Subcutaneous abdominal adipose tissue (tissue), 5 donors: Measurements from ENCODE around the gene ABCA2.
"Not testable (repeated sequence)": the region's sequence is repeated elsewhere in the genome, so short reads cannot be mapped to it uniquely, and the experiment has no call there.

ENCODE experiments used
- H3K27ac ChIP-seq: one replicate; pipeline ENCODE4 v1.7.0; 2013; ENCODE audit warnings: low read depth, mild to moderate bottlenecking, inconsistent platforms, low read length, moderate library complexity
- H3K27me3 ChIP-seq, 5 donors: one replicate each; pipeline ENCODE4 v1.7.0; 2013; ENCODE audit warnings: low read length in 5 of 5, inconsistent platforms in 1 of 5; ENCODE audit not compliant: control insufficient read depth in 5 of 5, insufficient read depth in 4 of 5
- H3K36me3 ChIP-seq, 5 donors: one replicate each; pipeline ENCODE4 v1.7.0; 2013; ENCODE audit warnings: low read length in 5 of 5; ENCODE audit not compliant: control insufficient read depth in 5 of 5, insufficient read depth in 5 of 5
- H3K4me1 ChIP-seq, 5 donors: one replicate each; pipeline ENCODE4 v1.7.0; 2013; ENCODE audit warnings: low read length in 5 of 5, mild to moderate bottlenecking in 3 of 5, moderate library complexity in 1 of 5; ENCODE audit not compliant: control insufficient read depth in 5 of 5, insufficient read depth in 5 of 5
- H3K4me3 ChIP-seq, 5 donors: one replicate each; pipeline ENCODE4 v1.7.0; 2013; ENCODE audit warnings: low read length in 5 of 5, low read depth in 1 of 5
- H3K9ac ChIP-seq, 5 donors: one replicate each; pipeline ENCODE4 v1.7.0; 2013; ENCODE audit warnings: low read length in 5 of 5, mild to moderate bottlenecking in 4 of 5, moderate library complexity in 3 of 5
- H3K9me3 ChIP-seq, 5 donors: one replicate each; pipeline ENCODE4 v1.7.0; 2013; ENCODE audit warnings: low read length in 5 of 5; ENCODE audit not compliant: control insufficient read depth in 5 of 5
- donor health status: healthy.
- donor health status: healthy.
- donor health status: healthy.
- donor health status: healthy.
- donor health status: healthy.

Gene ABCA2

DNA sequence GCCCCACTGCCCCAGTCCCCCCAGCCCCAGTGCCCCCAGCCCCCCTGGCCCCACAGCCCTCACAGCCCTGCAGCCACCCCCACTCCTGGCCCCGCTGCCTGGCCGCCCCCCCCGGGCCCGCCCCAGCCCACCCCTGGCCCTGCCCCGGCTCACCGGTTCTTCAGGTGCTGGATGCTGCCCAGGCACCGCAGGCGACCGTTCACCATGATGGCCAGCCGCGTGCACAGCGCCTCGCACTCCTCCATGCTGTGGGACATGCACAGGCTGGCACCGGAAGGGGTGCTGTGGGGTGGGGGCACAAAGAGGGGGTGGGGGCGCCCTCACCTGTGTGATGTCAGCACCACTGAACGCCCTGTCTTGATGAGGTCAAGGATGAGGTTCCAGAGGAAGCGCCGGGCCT lies 18.8 kb downstream of the ABCA2 start:
- H3K4me3 ChIP-seq, result no peak overlapping the region
- H3K27me3 ChIP-seq, result no peaks in the 10 kb centered on the region
- H3K36me3 ChIP-seq, result peaks cover 0 to 56% (median 39%) of the 10 kb centered on the region in 5 donors
- H3K9me3 ChIP-seq, result peaks cover 0 to 3% (median 0%) of the 10 kb centered on the region in 5 donors
- H3K27ac ChIP-seq, result no peak overlapping the region
- no peak overlapping the region for H3K9ac ChIP-seq
- no peaks in the 10 kb centered on the region for H3K4me1 ChIP-seq

- no peaks in the 10 kb centered on the region for H3K27me3 ChIP-seq
- H3K4me3 ChIP-seq, result no peak overlapping the region
- peaks cover 0 to 3% (median 0%) of the 10 kb centered on the region in 5 donors for H3K9me3 ChIP-seq
- no peak overlapping the region for H3K9ac ChIP-seq
- no peaks in the 10 kb centered on the region for H3K4me1 ChIP-seq
- peaks cover 0 to 47% (median 32%) of the 10 kb centered on the region in 5 donors for H3K36me3 ChIP-seq
- H3K27ac ChIP-seq, result no peak overlapping the region
Measured at GRCh38 chr9:137008312-137008711, 19.7 kb downstream of the ABCA2 start.

GRCh38 chr9:137007816-137008270 lies 20.2 kb downstream of the ABCA2 start:
- no peak overlapping the region for H3K4me3 ChIP-seq

GRCh38 chr9:137007108-137007815 lies 20.8 kb downstream of the ABCA2 start:
- no peak overlapping the region for H3K27ac ChIP-seq
- no peaks in the 10 kb centered on the region for H3K4me1 ChIP-seq
- H3K4me3 ChIP-seq, result no peak overlapping the region
- H3K9ac ChIP-seq, result no peak overlapping the region
- no peaks in the 10 kb centered on the region for H3K27me3 ChIP-seq
- H3K9me3 ChIP-seq, result peaks cover 0 to 3% (median 0%) of the 10 kb centered on the region in 5 donors
- peaks cover 0 to 38% (median 25%) of the 10 kb centered on the region in 5 donors for H3K36me3 ChIP-seq

More at GRCh38 chr9:137007816-137008270, 20.2 kb downstream of the ABCA2 start:
- H3K9me3 ChIP-seq, result peaks cover 0 to 3% (median 0%) of the 10 kb centered on the region in 5 donors
- H3K27me3 ChIP-seq, result no peaks in the 10 kb centered on the region
- H3K4me1 ChIP-seq, result no peaks in the 10 kb centered on the region
- H3K36me3 ChIP-seq, result peaks cover 0 to 44% (median 30%) of the 10 kb centered on the region in 5 donors
- no peak overlapping the region for H3K9ac ChIP-seq
- H3K27ac ChIP-seq, result no peak overlapping the region

DNA sequence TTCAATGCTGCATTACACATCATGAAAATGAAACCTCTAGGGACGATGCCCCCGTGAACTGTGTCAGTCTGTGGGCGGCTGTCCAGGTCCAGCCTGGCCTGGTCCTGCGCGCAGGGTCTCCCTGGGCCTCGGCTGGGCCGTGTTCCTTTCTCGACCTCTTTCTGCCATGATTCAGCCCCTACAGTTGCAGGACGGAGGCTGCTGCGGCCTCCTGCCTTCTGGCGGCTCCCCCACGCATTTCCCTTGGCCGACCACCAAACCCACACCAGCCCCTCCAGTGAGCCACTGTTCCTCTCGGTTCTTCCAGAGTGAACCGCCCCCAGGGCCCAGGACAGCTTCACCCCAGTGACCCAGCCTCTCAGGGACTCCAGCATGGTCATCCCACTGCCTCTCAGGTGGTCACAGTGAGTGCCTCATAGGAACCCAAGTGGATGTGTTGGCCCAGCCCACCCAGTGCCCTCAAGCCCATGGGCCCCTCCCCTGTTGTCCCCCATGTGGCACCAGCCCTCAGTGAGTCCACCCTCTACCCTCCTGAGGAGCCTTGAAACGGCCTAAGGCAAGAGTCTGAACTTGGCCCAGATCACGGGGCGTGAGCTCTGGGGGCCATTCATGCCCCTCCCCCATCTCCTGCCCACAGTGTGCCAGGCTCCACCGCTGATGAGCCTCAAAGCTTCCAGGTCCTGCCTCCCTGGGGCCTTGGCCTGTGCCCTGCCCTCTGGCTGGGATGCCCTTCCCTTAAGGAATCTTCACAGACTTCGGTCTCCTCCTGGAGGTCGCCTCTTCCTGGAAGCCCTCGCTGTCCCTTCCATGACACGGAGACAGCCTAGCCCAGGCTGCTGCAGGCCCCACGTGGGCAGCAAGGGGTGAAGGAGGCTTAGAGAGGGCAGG lies 21.7 kb downstream of the ABCA2 start:
- H3K4me1 ChIP-seq, result peaks cover 0 to 3% (median 0%) of the 10 kb centered on the region in 5 donors
- no peak overlapping the region for H3K27ac ChIP-seq

GRCh38 chr9:137004285-137004684 lies 23.8 kb downstream of the ABCA2 start:
- peaks cover 0 to 16% (median 9%) of the 10 kb centered on the region in 5 donors for H3K36me3 ChIP-seq
- H3K27me3 ChIP-seq, H3K9ac ChIP-seq, H3K4me3 ChIP-seq, H3K9me3 ChIP-seq, H3K27ac ChIP-seq: not testable (repeated sequence)
- peaks cover 0 to 13% (median 5%) of the 10 kb centered on the region in 5 donors for H3K4me1 ChIP-seq

More for the DNA sequence above, 21.7 kb downstream of the ABCA2 start:
- H3K9me3 ChIP-seq, result peaks cover 0 to 3% (median 0%) of the 10 kb centered on the region in 5 donors
- H3K9ac ChIP-seq, result no peak overlapping the region
- no peak overlapping the region for H3K4me3 ChIP-seq
- no peaks in the 10 kb centered on the region for H3K27me3 ChIP-seq
- peaks cover 0 to 30% (median 17%) of the 10 kb centered on the region in 5 donors for H3K36me3 ChIP-seq

DNA sequence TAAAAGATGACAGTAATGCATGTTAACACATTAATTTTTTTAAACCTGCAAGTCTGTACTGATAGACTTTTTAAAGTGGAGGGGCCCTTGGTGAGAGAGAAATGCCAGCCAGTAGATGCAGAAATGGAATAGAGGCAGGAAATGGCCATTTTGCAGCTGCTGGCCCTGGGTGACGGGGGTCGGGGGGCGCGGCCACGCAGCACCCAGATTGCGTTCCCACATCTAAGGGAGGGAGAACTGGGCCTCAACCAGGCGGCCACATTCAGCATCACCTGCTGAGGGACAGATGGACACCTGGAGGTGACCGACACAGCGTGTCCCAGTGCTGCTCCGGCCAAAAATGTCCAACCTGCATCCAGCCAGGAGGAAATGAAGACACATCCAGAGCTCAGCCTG lies 25.4 kb downstream of the ABCA2 start:
- Histone ChIP-seq H3K36me3 (peaks cover 0 to 4% (median under 1%) of the 10 kb centered on the region in 5 donors), H3K4me3 (no peak overlapping the region), H3K9me3 (peaks cover 0 to 3% (median 0%) of the 10 kb centered on the region in 5 donors)

GRCh38 chr9:137001857-137002645 lies 26.0 kb downstream of the ABCA2 start:
- Histone ChIP-seq H3K27ac (no peak overlapping the region), H3K4me1 (peaks cover 0 to 13% (median 5%) of the 10 kb centered on the region in 5 donors), H3K27me3 (peaks cover 0 to 6% (median 1%) of the 10 kb centered on the region in 5 donors), H3K9ac (no peak overlapping the region), H3K9me3 (peaks cover 0 to 3% (median 0%) of the 10 kb centered on the region in 5 donors), H3K4me3 (no peak overlapping the region), H3K36me3 (no peaks in the 10 kb centered on the region)

More for the DNA sequence above, 25.4 kb downstream of the ABCA2 start:
- Histone ChIP-seq H3K27ac (no peak overlapping the region), H3K9ac (no peak overlapping the region), H3K27me3 (no peaks in the 10 kb centered on the region), H3K4me1 (peaks cover 0 to 13% (median 5%) of the 10 kb centered on the region in 5 donors)

GRCh38 chr9:137000177-137000930 lies 27.7 kb downstream of the ABCA2 start:
- Histone ChIP-seq H3K36me3 (no peaks in the 10 kb centered on the region), H3K4me3 (no peak overlapping the region), H3K9ac (peak overlapping the region in 2 of 5 donors; percentile 35 to 45), H3K9me3 (peaks cover 0 to 3% (median 0%) of the 10 kb centered on the region in 5 donors), H3K27ac (no peak overlapping the region), H3K4me1 (peaks cover 0 to 29% (median 17%) of the 10 kb centered on the region in 5 donors), H3K27me3 (peaks cover 0 to 19% (median 13%) of the 10 kb centered on the region in 5 donors)
